ENCODE measurements around the gene ATRN.
"Not testable (repeated sequence)": the region's sequence is repeated elsewhere in the genome, so short reads cannot be mapped to it uniquely, and the experiment has no call there.

The ATRN gene

GRCh38 chr20:3470627-3471396 is at the start of gene ATRN:
Gene ATRN (plus strand): TSS chr20:3471018. CDS start chr20:3471108, 90 bp downstream.
- in situ Hi-C loops (cut with HindIII; ENCODE audit: low sequenced_read_pairs) = no loop called here

GRCh38 chr20:3421985-3422384 is 48.8 kb upstream of the ATRN start:
- in situ Hi-C loops (cut with HindIII; ENCODE audit: low sequenced_read_pairs) = no loop called here

GRCh38 chr20:3423126-3423525 is 47.7 kb upstream of the ATRN start:
- in situ Hi-C loops (cut with HindIII; ENCODE audit: low sequenced_read_pairs) = no loop called here

- in situ Hi-C loops (cut with HindIII; ENCODE audit: low sequenced_read_pairs) = not testable (repeated sequence)
These were observed 44.1 kb upstream of the ATRN start for GRCh38 chr20:3426766-3427165.

GRCh38 chr20:3430376-3431069 is 40.3 kb upstream of the ATRN start:
- in situ Hi-C loops (cut with HindIII; ENCODE audit: low sequenced_read_pairs) = no loop called here

- in situ Hi-C loops (cut with HindIII; ENCODE audit: low sequenced_read_pairs) = no loop called here
These were observed 39.7 kb upstream of the ATRN start for GRCh38 chr20:3431109-3431508.

- in situ Hi-C loops (cut with HindIII; ENCODE audit: low sequenced_read_pairs) = no loop called here
These were observed 38.0 kb upstream of the ATRN start for GRCh38 chr20:3432844-3433243.

GRCh38 chr20:3433744-3434143 is 37.1 kb upstream of the ATRN start:
- in situ Hi-C loops (cut with HindIII; ENCODE audit: low sequenced_read_pairs) = no loop called here

GRCh38 chr20:3434232-3434631 is 36.6 kb upstream of the ATRN start:
- in situ Hi-C loops (cut with HindIII; ENCODE audit: low sequenced_read_pairs) = no loop called here

- in situ Hi-C loops (cut with HindIII; ENCODE audit: low sequenced_read_pairs) = no loop called here
These were observed 33.8 kb upstream of the ATRN start for GRCh38 chr20:3436864-3437574.

GRCh38 chr20:3446779-3447178 is 24.0 kb upstream of the ATRN start:
- in situ Hi-C loops (cut with HindIII; ENCODE audit: low sequenced_read_pairs) = no loop called here

GRCh38 chr20:3447321-3447720 is 23.5 kb upstream of the ATRN start:
- in situ Hi-C loops (cut with HindIII; ENCODE audit: low sequenced_read_pairs) = no loop called here

GRCh38 chr20:3449319-3449718 is 21.5 kb upstream of the ATRN start:
- in situ Hi-C loops (cut with HindIII; ENCODE audit: low sequenced_read_pairs) = no loop called here

- in situ Hi-C loops (cut with HindIII; ENCODE audit: low sequenced_read_pairs) = no loop called here
These were observed 18.7 kb upstream of the ATRN start for GRCh38 chr20:3452136-3452535.

- in situ Hi-C loops (cut with HindIII; ENCODE audit: low sequenced_read_pairs) = no loop called here
These were observed 18.1 kb upstream of the ATRN start for GRCh38 chr20:3452690-3453089.

GRCh38 chr20:3454831-3455230 is 16.0 kb upstream of the ATRN start:
- in situ Hi-C loops (cut with HindIII; ENCODE audit: low sequenced_read_pairs) = no loop called here

- in situ Hi-C loops (cut with HindIII; ENCODE audit: low sequenced_read_pairs) = no loop called here
These were observed 14.2 kb upstream of the ATRN start for GRCh38 chr20:3456648-3457047.

GRCh38 chr20:3459881-3460307 is 10.9 kb upstream of the ATRN start:
- in situ Hi-C loops (cut with HindIII; ENCODE audit: low sequenced_read_pairs) = no loop called here

- in situ Hi-C loops (cut with HindIII; ENCODE audit: low sequenced_read_pairs) = no loop called here
These were observed 9.5 kb upstream of the ATRN start for GRCh38 chr20:3461211-3461771.

GRCh38 chr20:3461911-3462677 is 8.7 kb upstream of the ATRN start:
- in situ Hi-C loops (cut with HindIII; ENCODE audit: low sequenced_read_pairs) = no loop called here

- in situ Hi-C loops (cut with HindIII; ENCODE audit: low sequenced_read_pairs) = no loop called here
These were observed 6.7 kb upstream of the ATRN start for GRCh38 chr20:3464166-3464565.

Measured in endothelial cell of hepatic sinusoid (primary cell).